ENCODE data around the gene SLC45A2. TPM values are rescaled to one million over a fixed set of nuclear protein-coding genes. Genes with fewer than 3 reads are reported as not detected.
"Not testable (repeated sequence)": the region's sequence is repeated elsewhere in the genome, so short reads cannot be mapped to it uniquely, and the experiment has no call there.

The SLC45A2 gene
- total RNA-seq, 1 experiment from 2014 or later = not detected

- no peak overlapping the region for H2AFZ ChIP-seq (ENCODE audit: low read length)
- DNase-seq = no peak
- H3K27ac ChIP-seq (ENCODE audit: low read length) = no peak overlapping the region
Measured at GRCh38 chr5:34012791-34013190, 28.3 kb upstream of the SLC45A2 start.

GRCh38 chr5:34011536-34011935, 27.0 kb upstream of the SLC45A2 start:
- no peaks in the 10 kb centered on the region for H3K9me2 ChIP-seq (replicated peaks; ENCODE audit: insufficient read depth, low read length)
- no peaks in the 10 kb centered on the region for H3K36me3 ChIP-seq (ENCODE audit: insufficient read depth, low read length)
- H4K20me1 ChIP-seq (ENCODE audit: insufficient read depth, low read depth, low read length) = no peaks in the 10 kb centered on the region
- no peak overlapping the region for H2AFZ ChIP-seq (ENCODE audit: low read length)
- peaks cover 10% of the 10 kb centered on the region for H3K79me2 ChIP-seq (ENCODE audit: low read length)
- peaks cover 28% of the 10 kb centered on the region for H3K4me1 ChIP-seq (ENCODE audit: low read length)
- H3K4me3 ChIP-seq (ENCODE audit: low read length) = no peak overlapping the region
- H3K27ac ChIP-seq (ENCODE audit: low read length) = no peak overlapping the region
- no peak overlapping the region for H3K9ac ChIP-seq (ENCODE audit: low read length)
- H3K27me3 ChIP-seq (ENCODE audit: low read length) = no peaks in the 10 kb centered on the region
- H3K4me2 ChIP-seq (ENCODE audit: low read depth, low read length, poor library complexity, severe bottlenecking) = no peak overlapping the region
- no peaks in the 10 kb centered on the region for H3K9me3 ChIP-seq (ENCODE audit: low read length)
- no peak for DNase-seq

More at GRCh38 chr5:34012791-34013190, 28.3 kb upstream of the SLC45A2 start:
- no peaks in the 10 kb centered on the region for H3K9me3 ChIP-seq (ENCODE audit: low read length)
- peaks cover 21% of the 10 kb centered on the region for H3K4me1 ChIP-seq (ENCODE audit: low read length)
- H3K9me2 ChIP-seq (replicated peaks; ENCODE audit: insufficient read depth, low read length) = no peaks in the 10 kb centered on the region
- H3K27me3 ChIP-seq (ENCODE audit: low read length) = no peaks in the 10 kb centered on the region
- no peak overlapping the region for H3K4me3 ChIP-seq (ENCODE audit: low read length)
- H3K79me2 ChIP-seq (ENCODE audit: low read length) = no peaks in the 10 kb centered on the region
- H3K36me3 ChIP-seq (ENCODE audit: insufficient read depth, low read length) = no peaks in the 10 kb centered on the region
- H3K4me2 ChIP-seq (ENCODE audit: low read depth, low read length, poor library complexity, severe bottlenecking) = no peak overlapping the region
- H3K9ac ChIP-seq (ENCODE audit: low read length) = no peak overlapping the region
- H4K20me1 ChIP-seq (ENCODE audit: insufficient read depth, low read depth, low read length) = no peaks in the 10 kb centered on the region

GRCh38 chr5:34010146-34010545, 25.7 kb upstream of the SLC45A2 start:
- not testable (repeated sequence) for H4K20me1 ChIP-seq (ENCODE audit: insufficient read depth, low read depth, low read length); H3K27me3 ChIP-seq (ENCODE audit: low read length); H3K4me3 ChIP-seq (ENCODE audit: low read length); H2AFZ ChIP-seq (ENCODE audit: low read length); H3K9me3 ChIP-seq (ENCODE audit: low read length); H3K27ac ChIP-seq (ENCODE audit: low read length); H3K9ac ChIP-seq (ENCODE audit: low read length); H3K9me2 ChIP-seq (replicated peaks; ENCODE audit: insufficient read depth, low read length); H3K36me3 ChIP-seq (ENCODE audit: insufficient read depth, low read length); DNase-seq
- Histone ChIP-seq H3K4me1 (ENCODE audit: low read length) (peaks cover 34% of the 10 kb centered on the region), H3K79me2 (ENCODE audit: low read length) (peaks cover 17% of the 10 kb centered on the region), H3K4me2 (ENCODE audit: low read depth, low read length, poor library complexity, severe bottlenecking) (peak overlapping the region; percentile 80)

GRCh38 chr5:34009610-34010009, 25.1 kb upstream of the SLC45A2 start:
- no peak overlapping the region for H2AFZ ChIP-seq (ENCODE audit: low read length)

GRCh38 chr5:34008802-34009201, 24.3 kb upstream of the SLC45A2 start:
- Histone ChIP-seq H2AFZ (ENCODE audit: low read length) (peak overlapping the region; percentile 90; the same call in 1 of the 2 replicates), H3K27me3 (ENCODE audit: low read length) (no peaks in the 10 kb centered on the region), H4K20me1 (ENCODE audit: insufficient read depth, low read depth, low read length) (no peaks in the 10 kb centered on the region), H3K4me1 (ENCODE audit: low read length) (peaks cover 34% of the 10 kb centered on the region), H3K4me2 (ENCODE audit: low read depth, low read length, poor library complexity, severe bottlenecking) (peak overlapping the region; percentile 80), H3K9me3 (ENCODE audit: low read length) (no peaks in the 10 kb centered on the region), H3K9me2 (replicated peaks; ENCODE audit: insufficient read depth, low read length) (no peaks in the 10 kb centered on the region), H3K36me3 (ENCODE audit: insufficient read depth, low read length) (peaks cover 4% of the 10 kb centered on the region; the same call in 1 of the 2 replicates), H3K9ac (ENCODE audit: low read length) (peak overlapping the region; percentile 91), H3K79me2 (ENCODE audit: low read length) (peaks cover 17% of the 10 kb centered on the region), H3K4me3 (ENCODE audit: low read length) (peak overlapping the region; percentile 76), H3K27ac (ENCODE audit: low read length) (peak overlapping the region; percentile 82)
- DNase-seq = peak; percentile 45

More at GRCh38 chr5:34009610-34010009, 25.1 kb upstream of the SLC45A2 start:
- H3K27ac ChIP-seq (ENCODE audit: low read length) = peak overlapping the region; percentile 82
- H3K9me3 ChIP-seq (ENCODE audit: low read length) = no peaks in the 10 kb centered on the region
- no peaks in the 10 kb centered on the region for H3K27me3 ChIP-seq (ENCODE audit: low read length)
- peaks cover 34% of the 10 kb centered on the region for H3K4me1 ChIP-seq (ENCODE audit: low read length)
- H3K4me2 ChIP-seq (ENCODE audit: low read depth, low read length, poor library complexity, severe bottlenecking) = peak overlapping the region; percentile 80
- H3K9ac ChIP-seq (ENCODE audit: low read length) = no peak overlapping the region
- peak; percentile 58 for DNase-seq
- H3K36me3 ChIP-seq (ENCODE audit: insufficient read depth, low read length) = no peaks in the 10 kb centered on the region
- H3K4me3 ChIP-seq (ENCODE audit: low read length) = peak overlapping the region; percentile 76
- H4K20me1 ChIP-seq (ENCODE audit: insufficient read depth, low read depth, low read length) = no peaks in the 10 kb centered on the region
- H3K9me2 ChIP-seq (replicated peaks; ENCODE audit: insufficient read depth, low read length) = no peaks in the 10 kb centered on the region
- H3K79me2 ChIP-seq (ENCODE audit: low read length) = peaks cover 17% of the 10 kb centered on the region

GRCh38 chr5:34007621-34008600, 23.4 kb upstream of the SLC45A2 start, which contains the start of gene AMACR:
AMACR (minus strand) TSS chr5:34008050; CDS start chr5:34008019, 31 bp downstream.
- peak within 1 kb of the TSS; percentile 80 for H3K4me2 ChIP-seq (ENCODE audit: low read depth, low read length, poor library complexity, severe bottlenecking)
- peak; percentile 96 for DNase-seq
- H3K9ac ChIP-seq (ENCODE audit: low read length) = peak within 1 kb of the TSS; percentile 91
- peak within 1 kb of the TSS; percentile 90; the same call in 1 of the 2 replicates for H2AFZ ChIP-seq (ENCODE audit: low read length)
- H3K4me3 ChIP-seq (ENCODE audit: low read length) = peak within 1 kb of the TSS; percentile 76
- H4K20me1 ChIP-seq (ENCODE audit: insufficient read depth, low read depth, low read length) = no peaks in the 10 kb centered on the region
- no peaks in the 10 kb centered on the region for H3K9me2 ChIP-seq (replicated peaks; ENCODE audit: insufficient read depth, low read length)
- peaks cover 17% of the 10 kb centered on the region for H3K79me2 ChIP-seq (ENCODE audit: low read length)
- H3K4me1 ChIP-seq (ENCODE audit: low read length) = peaks cover 34% of the 10 kb centered on the region
- H3K27me3 ChIP-seq (ENCODE audit: low read length) = no peaks in the 10 kb centered on the region
- H3K27ac ChIP-seq (ENCODE audit: low read length) = peak within 1 kb of the TSS; percentile 82
- peaks cover 7% of the 10 kb centered on the region; the same call in 1 of the 2 replicates for H3K36me3 ChIP-seq (ENCODE audit: insufficient read depth, low read length)
- H3K9me3 ChIP-seq (ENCODE audit: low read length) = no peaks in the 10 kb centered on the region

- Histone ChIP-seq H2AFZ (ENCODE audit: low read length) (peak overlapping the region; percentile 65; the same call in 1 of the 2 replicates), H3K27me3 (ENCODE audit: low read length) (no peaks in the 10 kb centered on the region), H3K27ac (ENCODE audit: low read length) (peak overlapping the region; percentile 82), H3K9me2 (replicated peaks; ENCODE audit: insufficient read depth, low read length) (no peaks in the 10 kb centered on the region), H3K9ac (ENCODE audit: low read length) (peak overlapping the region; percentile 91), H4K20me1 (ENCODE audit: insufficient read depth, low read depth, low read length) (no peaks in the 10 kb centered on the region), H3K4me3 (ENCODE audit: low read length) (peak overlapping the region; percentile 76), H3K4me1 (ENCODE audit: low read length) (peaks cover 34% of the 10 kb centered on the region), H3K79me2 (ENCODE audit: low read length) (peaks cover 17% of the 10 kb centered on the region), H3K4me2 (ENCODE audit: low read depth, low read length, poor library complexity, severe bottlenecking) (peak overlapping the region; percentile 80), H3K9me3 (ENCODE audit: low read length) (no peaks in the 10 kb centered on the region), H3K36me3 (ENCODE audit: insufficient read depth, low read length) (peaks cover 7% of the 10 kb centered on the region; the same call in 1 of the 2 replicates)
- DNase-seq = peak; percentile 41
Measured at GRCh38 chr5:34007201-34007620, 22.7 kb upstream of the SLC45A2 start.

- Histone ChIP-seq H3K27ac (ENCODE audit: low read length) (no peak overlapping the region), H3K36me3 (ENCODE audit: insufficient read depth, low read length) (peaks cover 7% of the 10 kb centered on the region; the same call in 1 of the 2 replicates), H2AFZ (ENCODE audit: low read length) (no peak overlapping the region), H3K79me2 (ENCODE audit: low read length) (peaks cover 17% of the 10 kb centered on the region), H3K9ac (ENCODE audit: low read length) (no peak overlapping the region), H3K4me3 (ENCODE audit: low read length) (no peak overlapping the region), H3K4me2 (ENCODE audit: low read depth, low read length, poor library complexity, severe bottlenecking) (no peak overlapping the region), H3K9me3 (ENCODE audit: low read length) (no peaks in the 10 kb centered on the region), H3K9me2 (replicated peaks; ENCODE audit: insufficient read depth, low read length) (no peaks in the 10 kb centered on the region), H3K4me1 (ENCODE audit: low read length) (peaks cover 34% of the 10 kb centered on the region), H4K20me1 (ENCODE audit: insufficient read depth, low read depth, low read length) (no peaks in the 10 kb centered on the region), H3K27me3 (ENCODE audit: low read length) (no peaks in the 10 kb centered on the region)
- no peak for DNase-seq
Measured at GRCh38 chr5:34005681-34006080, 21.2 kb upstream of the SLC45A2 start.

All from Karpas-422 (cell line).